D341Med (cell line): ENCODE data around the gene TMEM187.

ENCODE experiments used
- DNase-seq: peaks from one replicate; pipeline ENCODE4 v3.0.0; 2012; ENCODE audit warnings: low spot score

Gene TMEM187

GRCh38 chrX:154020536-154021115, 48.1 kb downstream of the TMEM187 start:
- DNase-seq = no peak

GRCh38 chrX:154021131-154021611, 48.6 kb downstream of the TMEM187 start:
- no peak for DNase-seq

- no peak for DNase-seq
These were observed 49.6 kb downstream of the TMEM187 start for GRCh38 chrX:154022108-154022507.

- no peak for DNase-seq
These were observed 50.9 kb downstream of the TMEM187 start for GRCh38 chrX:154023276-154024000.

- DNase-seq = no peak
These were observed 51.7 kb downstream of the TMEM187 start for GRCh38 chrX:154024271-154024670.

GRCh38 chrX:154025230-154025629, 52.7 kb downstream of the TMEM187 start:
- no peak for DNase-seq

GRCh38 chrX:154026136-154027021, 53.8 kb downstream of the TMEM187 start:
- no peak for DNase-seq

- no peak for DNase-seq
These were observed 54.5 kb downstream of the TMEM187 start for GRCh38 chrX:154027022-154027402.

GRCh38 chrX:154027986-154028385, 55.4 kb downstream of the TMEM187 start:
- no peak for DNase-seq

GRCh38 chrX:154028502-154029184, 56.1 kb downstream of the TMEM187 start:
- DNase-seq = no peak

GRCh38 chrX:154029439-154029838, 56.9 kb downstream of the TMEM187 start:
- DNase-seq = no peak

GRCh38 chrX:154030266-154030665, 57.7 kb downstream of the TMEM187 start:
- DNase-seq = no peak

- no peak for DNase-seq
These were observed 58.3 kb downstream of the TMEM187 start for GRCh38 chrX:154030715-154031305.

GRCh38 chrX:154032160-154032559, 59.6 kb downstream of the TMEM187 start:
- DNase-seq = no peak

- DNase-seq = no peak
These were observed 60.1 kb downstream of the TMEM187 start for GRCh38 chrX:154032653-154033052.
